ENCODE measurements around the gene ZNF691.
"Not testable (repeated sequence)": the region's sequence is repeated elsewhere in the genome, so short reads cannot be mapped to it uniquely, and the experiment has no call there.

ZNF691 gene

GRCh38 chr1:42848823-42849537 lies 2.6 kb downstream of the ZNF691 start:
- peaks cover 10% of the 10 kb centered on the region for H3K9me3 ChIP-seq (ENCODE audit: control insufficient read depth, low read length)
- H3K36me3 ChIP-seq (ENCODE audit: control insufficient read depth, insufficient read depth, low read length, severe bottlenecking), result peaks cover 23% of the 10 kb centered on the region

GRCh38 chr1:42849944-42850343 lies 3.5 kb downstream of the ZNF691 start:
- no peak overlapping the region for H3K9ac ChIP-seq (ENCODE audit: low read length)
- peaks cover 23% of the 10 kb centered on the region for H3K36me3 ChIP-seq (ENCODE audit: control insufficient read depth, insufficient read depth, low read length, severe bottlenecking)
- DNase-seq (ENCODE audit: low read depth), result no peak
- H3K4me3 ChIP-seq (ENCODE audit: low read length), result no peak overlapping the region
- H3K27me3 ChIP-seq (replicated peaks; ENCODE audit: control insufficient read depth, insufficient read depth, low read length), result no peaks in the 10 kb centered on the region
- H3K4me1 ChIP-seq (ENCODE audit: control insufficient read depth, insufficient read depth, low read length), result peaks cover 42% of the 10 kb centered on the region
- peaks cover 10% of the 10 kb centered on the region for H3K9me3 ChIP-seq (ENCODE audit: control insufficient read depth, low read length)

More at GRCh38 chr1:42848823-42849537, 2.6 kb downstream of the ZNF691 start:
- Histone ChIP-seq H3K4me1 (ENCODE audit: control insufficient read depth, insufficient read depth, low read length) (peaks cover 49% of the 10 kb centered on the region), H3K9ac (ENCODE audit: low read length) (no peak overlapping the region), H3K27me3 (replicated peaks; ENCODE audit: control insufficient read depth, insufficient read depth, low read length) (no peaks in the 10 kb centered on the region), H3K4me3 (ENCODE audit: low read length) (no peak overlapping the region)
- DNase-seq (ENCODE audit: low read depth), result no peak

GRCh38 chr1:42851420-42851819 lies 5.0 kb downstream of the ZNF691 start:
- Histone ChIP-seq H3K4me1 (ENCODE audit: control insufficient read depth, insufficient read depth, low read length) (peaks cover 36% of the 10 kb centered on the region), H3K9ac (ENCODE audit: low read length) (no peak overlapping the region), H3K36me3 (ENCODE audit: control insufficient read depth, insufficient read depth, low read length, severe bottlenecking) (peaks cover 23% of the 10 kb centered on the region), H3K27me3 (replicated peaks; ENCODE audit: control insufficient read depth, insufficient read depth, low read length) (no peaks in the 10 kb centered on the region), H3K9me3 (ENCODE audit: control insufficient read depth, low read length) (peaks cover 10% of the 10 kb centered on the region), H3K4me3 (ENCODE audit: low read length) (no peak overlapping the region)
- DNase-seq (ENCODE audit: low read depth), result no peak

GRCh38 chr1:42851960-42852607 lies 5.7 kb downstream of the ZNF691 start:
- no peak for DNase-seq (ENCODE audit: low read depth)
- Histone ChIP-seq H3K4me3 (ENCODE audit: low read length) (no peak overlapping the region), H3K27me3 (replicated peaks; ENCODE audit: control insufficient read depth, insufficient read depth, low read length) (no peaks in the 10 kb centered on the region), H3K9ac (ENCODE audit: low read length) (peak overlapping the region; percentile 52), H3K9me3 (ENCODE audit: control insufficient read depth, low read length) (peaks cover 10% of the 10 kb centered on the region), H3K36me3 (ENCODE audit: control insufficient read depth, insufficient read depth, low read length, severe bottlenecking) (peaks cover 23% of the 10 kb centered on the region), H3K4me1 (ENCODE audit: control insufficient read depth, insufficient read depth, low read length) (peaks cover 35% of the 10 kb centered on the region)

- peaks cover 10% of the 10 kb centered on the region for H3K9me3 ChIP-seq (ENCODE audit: control insufficient read depth, low read length)
- no peak overlapping the region for H3K4me3 ChIP-seq (ENCODE audit: low read length)
- peaks cover 30% of the 10 kb centered on the region for H3K4me1 ChIP-seq (ENCODE audit: control insufficient read depth, insufficient read depth, low read length)
- H3K27me3 ChIP-seq (replicated peaks; ENCODE audit: control insufficient read depth, insufficient read depth, low read length), result no peaks in the 10 kb centered on the region
- peak overlapping the region; percentile 52 for H3K9ac ChIP-seq (ENCODE audit: low read length)
- H3K36me3 ChIP-seq (ENCODE audit: control insufficient read depth, insufficient read depth, low read length, severe bottlenecking), result peaks cover 23% of the 10 kb centered on the region
- DNase-seq (ENCODE audit: low read depth), result peak; percentile 20
These were observed 6.2 kb downstream of the ZNF691 start for GRCh38 chr1:42852608-42852980.

- peaks cover 10% of the 10 kb centered on the region for H3K9me3 ChIP-seq (ENCODE audit: control insufficient read depth, low read length)
- H3K9ac ChIP-seq (ENCODE audit: low read length), result peak overlapping the region; percentile 52
- peaks cover 27% of the 10 kb centered on the region for H3K4me1 ChIP-seq (ENCODE audit: control insufficient read depth, insufficient read depth, low read length)
- H3K36me3 ChIP-seq (ENCODE audit: control insufficient read depth, insufficient read depth, low read length, severe bottlenecking), result peaks cover 23% of the 10 kb centered on the region
- DNase-seq (ENCODE audit: low read depth), result no peak
- H3K27me3 ChIP-seq (replicated peaks; ENCODE audit: control insufficient read depth, insufficient read depth, low read length), result no peaks in the 10 kb centered on the region
- no peak overlapping the region for H3K4me3 ChIP-seq (ENCODE audit: low read length)
These were observed 6.9 kb downstream of the ZNF691 start for GRCh38 chr1:42853116-42853884.

- H3K9me3 ChIP-seq (ENCODE audit: control insufficient read depth, low read length); DNase-seq (ENCODE audit: low read depth); H3K27me3 ChIP-seq (replicated peaks; ENCODE audit: control insufficient read depth, insufficient read depth, low read length); H3K4me3 ChIP-seq (ENCODE audit: low read length); H3K9ac ChIP-seq (ENCODE audit: low read length); H3K36me3 ChIP-seq (ENCODE audit: control insufficient read depth, insufficient read depth, low read length, severe bottlenecking): not testable (repeated sequence)
- peaks cover 39% of the 10 kb centered on the region for H3K4me1 ChIP-seq (ENCODE audit: control insufficient read depth, insufficient read depth, low read length)
These were observed 10.1 kb downstream of the ZNF691 start for GRCh38 chr1:42856554-42856953.

- H3K36me3 ChIP-seq (ENCODE audit: control insufficient read depth, insufficient read depth, low read length, severe bottlenecking); H3K9me3 ChIP-seq (ENCODE audit: control insufficient read depth, low read length); H3K4me3 ChIP-seq (ENCODE audit: low read length); H3K9ac ChIP-seq (ENCODE audit: low read length); DNase-seq (ENCODE audit: low read depth): not testable (repeated sequence)
- Histone ChIP-seq H3K27me3 (replicated peaks; ENCODE audit: control insufficient read depth, insufficient read depth, low read length) (peaks cover 12% of the 10 kb centered on the region), H3K4me1 (ENCODE audit: control insufficient read depth, insufficient read depth, low read length) (peaks cover 17% of the 10 kb centered on the region)
These were observed 13.0 kb downstream of the ZNF691 start for GRCh38 chr1:42859366-42859765.

- no peak for DNase-seq (ENCODE audit: low read depth)
- peaks cover 17% of the 10 kb centered on the region for H3K4me1 ChIP-seq (ENCODE audit: control insufficient read depth, insufficient read depth, low read length)
- no peak overlapping the region for H3K4me3 ChIP-seq (ENCODE audit: low read length)
- H3K9me3 ChIP-seq (ENCODE audit: control insufficient read depth, low read length), result no peaks in the 10 kb centered on the region
- H3K27me3 ChIP-seq (replicated peaks; ENCODE audit: control insufficient read depth, insufficient read depth, low read length), result peaks cover 15% of the 10 kb centered on the region
- H3K36me3 ChIP-seq (ENCODE audit: control insufficient read depth, insufficient read depth, low read length, severe bottlenecking), result no peaks in the 10 kb centered on the region
- no peak overlapping the region for H3K9ac ChIP-seq (ENCODE audit: low read length)
These were observed 14.1 kb downstream of the ZNF691 start for GRCh38 chr1:42860339-42861013.

- Histone ChIP-seq H3K9ac (ENCODE audit: low read length) (no peak overlapping the region), H3K36me3 (ENCODE audit: control insufficient read depth, insufficient read depth, low read length, severe bottlenecking) (no peaks in the 10 kb centered on the region), H3K4me3 (ENCODE audit: low read length) (no peak overlapping the region), H3K27me3 (replicated peaks; ENCODE audit: control insufficient read depth, insufficient read depth, low read length) (peaks cover 15% of the 10 kb centered on the region), H3K9me3 (ENCODE audit: control insufficient read depth, low read length) (no peaks in the 10 kb centered on the region), H3K4me1 (ENCODE audit: control insufficient read depth, insufficient read depth, low read length) (peaks cover 17% of the 10 kb centered on the region)
- DNase-seq (ENCODE audit: low read depth), result no peak
These were observed 14.6 kb downstream of the ZNF691 start for GRCh38 chr1:42861014-42861399.

- Histone ChIP-seq H3K9ac (ENCODE audit: low read length) (no peak overlapping the region), H3K4me1 (ENCODE audit: control insufficient read depth, insufficient read depth, low read length) (no peaks in the 10 kb centered on the region), H3K4me3 (ENCODE audit: low read length) (no peak overlapping the region), H3K9me3 (ENCODE audit: control insufficient read depth, low read length) (peaks cover 3% of the 10 kb centered on the region), H3K27me3 (replicated peaks; ENCODE audit: control insufficient read depth, insufficient read depth, low read length) (peaks cover 10% of the 10 kb centered on the region), H3K36me3 (ENCODE audit: control insufficient read depth, insufficient read depth, low read length, severe bottlenecking) (no peaks in the 10 kb centered on the region)
- no peak for DNase-seq (ENCODE audit: low read depth)
These were observed 20.1 kb downstream of the ZNF691 start for GRCh38 chr1:42866549-42866948.
